Measurements from ENCODE around the gene TUBG1.

TUBG1 gene

GRCh38 chr17:42609182-42609813, at the start of gene TUBG1, which contains the start of gene RETREG3:
Gene TUBG1, plus strand, starts transcription at chr17:42609683. Its CDS starts 55 bp downstream, at chr17:42609738.
Gene RETREG3, minus strand, starts transcription at chr17:42609374. Its CDS starts 50 bp downstream, at chr17:42609324.
- peak; percentile 97 to 98 for DNase-seq (ENCODE audit: low read depth in 1 of 2, low spot score in 1 of 2)

DNA sequence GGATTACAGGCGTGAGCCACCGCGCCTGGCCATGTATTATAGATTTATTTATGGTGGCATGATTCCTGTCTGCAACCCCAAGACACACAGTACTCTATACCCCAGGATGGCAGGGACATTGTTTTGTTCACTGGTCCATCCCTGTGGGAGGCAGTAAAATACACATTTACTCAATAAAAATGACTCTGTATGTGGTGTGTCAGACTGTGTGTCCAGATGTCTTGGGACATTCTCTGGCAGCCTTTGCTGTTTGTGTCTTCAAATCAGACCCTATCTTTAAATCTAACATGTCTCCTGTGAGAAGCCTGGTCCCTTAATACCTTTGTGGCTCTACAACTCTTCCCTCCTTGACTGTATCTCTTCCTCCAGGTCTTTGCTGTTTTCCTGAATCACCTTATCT, 49.2 kb upstream of the TUBG1 start:
- DNase-seq (ENCODE audit: low read depth in 1 of 2, low spot score in 1 of 2) = no peak

GRCh38 chr17:42561897-42562387, 47.5 kb upstream of the TUBG1 start, which contains the start of gene COASY:
Gene COASY, plus strand, starts transcription at chr17:42562148. Its CDS starts 475 bp downstream, at chr17:42562623.
- DNase-seq (ENCODE audit: low read depth in 1 of 2, low spot score in 1 of 2) = peak; percentile 85 to 91

DNA sequence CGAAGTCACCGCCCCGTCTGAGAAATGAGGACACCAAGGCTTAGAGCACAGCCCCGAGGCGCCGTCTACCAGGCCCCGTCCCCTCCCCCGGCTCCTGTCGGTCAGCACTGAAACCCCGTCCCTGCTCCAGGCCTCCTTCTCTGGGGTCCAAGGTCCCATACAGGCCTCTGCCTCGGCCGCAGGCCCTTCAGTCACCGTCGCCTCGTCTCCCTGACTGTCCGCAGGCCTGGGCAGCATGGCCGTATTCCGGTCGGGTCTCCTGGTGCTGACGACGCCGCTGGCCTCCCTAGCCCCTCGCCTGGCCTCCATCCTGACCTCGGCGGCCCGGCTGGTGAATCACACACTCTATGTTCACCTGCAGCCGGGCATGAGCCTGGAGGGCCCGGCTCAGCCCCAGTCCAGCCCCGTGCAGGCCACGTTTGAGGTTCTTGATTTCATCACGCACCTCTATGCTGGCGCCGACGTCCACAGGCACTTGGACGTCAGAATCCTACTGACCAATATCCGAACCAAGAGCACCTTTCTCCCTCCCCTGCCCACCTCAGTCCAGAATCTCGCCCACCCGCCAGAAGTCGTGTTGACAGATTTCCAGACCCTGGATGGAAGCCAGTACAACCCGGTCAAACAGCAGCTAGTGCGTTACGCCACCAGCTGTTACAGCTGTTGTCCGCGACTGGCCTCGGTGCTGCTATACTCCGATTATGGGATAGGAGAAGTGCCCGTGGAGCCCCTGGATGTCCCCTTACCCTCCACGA, 46.9 kb upstream of the TUBG1 start:
- DNase-seq (ENCODE audit: low read depth in 1 of 2, low spot score in 1 of 2) = no peak

GRCh38 chr17:42563143-42563509, 46.4 kb upstream of the TUBG1 start:
- DNase-seq (ENCODE audit: low read depth in 1 of 2, low spot score in 1 of 2) = no peak

DNA sequence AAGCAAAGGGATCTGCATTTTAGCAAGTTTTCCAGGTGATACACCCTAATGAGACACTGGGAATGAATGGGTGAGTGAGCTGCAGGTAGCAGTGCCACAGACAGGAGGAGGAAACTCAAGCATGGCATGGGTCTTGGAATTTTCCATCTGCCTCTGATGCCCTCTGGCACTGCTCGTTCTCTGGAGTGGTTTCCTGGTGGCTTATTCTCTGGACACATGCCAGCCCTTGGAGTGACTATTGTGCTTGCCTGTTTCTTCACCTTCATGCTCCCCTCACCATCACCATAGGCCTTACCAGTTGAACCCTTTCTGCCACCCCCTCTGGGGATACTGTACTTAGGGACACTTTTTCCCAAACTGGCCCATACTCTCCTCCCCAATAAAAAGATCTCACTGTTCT, 45.9 kb upstream of the TUBG1 start:
- no peak for DNase-seq (ENCODE audit: low read depth in 1 of 2, low spot score in 1 of 2)

GRCh38 chr17:42563950-42564349, 45.5 kb upstream of the TUBG1 start:
- DNase-seq (ENCODE audit: low read depth in 1 of 2, low spot score in 1 of 2) = no peak

DNA sequence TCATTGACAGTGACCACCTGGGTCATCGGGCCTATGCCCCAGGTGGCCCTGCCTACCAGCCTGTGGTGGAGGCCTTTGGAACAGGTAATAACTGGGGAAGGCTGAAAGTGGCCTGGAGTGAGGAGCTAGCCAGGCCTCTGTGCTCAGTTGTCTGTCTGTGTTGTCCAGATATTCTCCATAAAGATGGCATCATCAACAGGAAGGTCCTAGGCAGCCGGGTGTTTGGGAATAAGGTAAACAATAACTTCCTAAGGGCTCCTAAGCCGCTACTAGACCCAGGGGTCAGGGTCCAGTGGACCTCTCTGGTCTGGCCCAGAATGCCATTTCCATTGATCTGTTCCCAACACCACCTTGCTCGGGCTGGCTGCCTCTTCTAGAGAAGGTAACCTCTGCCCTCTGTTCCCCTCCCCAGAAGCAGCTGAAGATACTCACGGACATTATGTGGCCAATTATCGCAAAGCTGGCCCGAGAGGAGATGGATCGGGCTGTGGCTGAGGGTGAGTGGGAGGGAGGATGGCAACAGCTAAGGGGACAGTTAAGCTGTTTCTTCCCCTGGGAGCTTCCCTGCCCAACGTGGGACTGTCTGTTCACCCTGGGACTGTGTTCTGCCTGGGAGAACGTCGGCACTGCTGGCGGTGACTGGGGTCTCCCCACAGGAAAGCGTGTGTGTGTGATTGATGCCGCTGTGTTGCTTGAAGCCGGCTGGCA, 44.5 kb upstream of the TUBG1 start:
- no peak for DNase-seq (ENCODE audit: low read depth in 1 of 2, low spot score in 1 of 2)

DNA sequence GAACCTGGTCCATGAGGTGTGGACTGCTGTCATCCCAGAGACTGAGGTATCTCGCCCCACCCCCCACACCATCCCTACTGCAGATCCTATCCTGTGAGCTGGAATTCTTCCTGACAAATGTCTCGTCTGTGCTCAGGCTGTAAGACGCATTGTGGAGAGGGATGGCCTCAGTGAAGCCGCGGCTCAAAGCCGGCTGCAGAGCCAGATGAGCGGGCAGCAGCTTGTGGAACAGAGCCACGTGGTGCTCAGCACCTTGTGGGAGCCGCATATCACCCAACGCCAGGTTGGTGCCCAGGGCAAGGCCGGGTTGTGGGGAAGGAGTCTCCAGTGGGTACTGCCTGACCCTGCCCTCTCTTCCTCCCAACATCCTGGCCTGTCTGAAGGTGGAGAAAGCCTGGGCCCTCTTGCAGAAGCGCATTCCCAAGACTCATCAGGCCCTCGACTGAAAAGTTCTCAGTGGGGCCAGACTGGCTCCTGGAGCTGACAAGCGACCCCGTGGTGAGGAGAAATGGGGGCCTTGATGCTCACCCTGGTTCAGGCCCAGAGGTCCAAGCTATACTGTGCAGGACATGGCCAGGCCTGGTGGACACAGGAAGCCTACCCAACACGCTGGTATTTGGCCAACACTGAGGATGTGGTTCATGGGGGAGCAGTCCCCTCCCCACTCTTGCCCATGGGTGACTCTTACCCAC, 43.8 kb upstream of the TUBG1 start:
- no peak for DNase-seq (ENCODE audit: low read depth in 1 of 2, low spot score in 1 of 2)

DNA sequence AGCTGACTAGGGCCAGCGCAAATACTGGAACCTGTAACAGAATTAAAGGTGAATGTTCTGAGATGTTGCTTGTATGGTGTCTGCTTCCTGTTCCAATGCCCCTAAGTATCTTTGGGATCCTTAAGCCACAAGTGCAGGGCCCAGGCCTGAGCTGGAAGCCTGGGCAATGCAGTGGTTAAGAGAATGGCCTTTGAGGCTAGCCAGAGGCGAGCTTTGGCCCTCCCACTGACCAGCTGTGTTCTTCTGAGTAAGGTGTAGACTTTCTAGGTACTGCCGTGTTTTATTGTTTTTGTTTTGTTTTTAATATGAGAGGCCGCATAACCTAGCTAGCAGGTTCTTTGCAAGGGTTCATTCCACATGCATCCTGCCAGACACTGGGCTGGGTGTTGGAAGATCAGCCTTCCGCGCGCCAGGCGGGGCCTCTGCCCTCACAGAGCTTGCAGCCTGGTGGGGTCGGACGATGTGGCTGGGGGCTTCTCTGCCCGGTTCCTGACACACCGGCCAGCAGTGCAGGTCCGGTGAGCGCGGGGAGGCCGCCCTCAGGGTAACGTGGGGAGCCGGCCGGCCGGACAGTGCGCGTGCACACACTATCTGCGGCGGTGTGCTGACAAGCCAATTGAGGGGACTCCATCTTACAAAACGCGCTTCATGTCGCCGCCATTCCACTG, 43.1 kb upstream of the TUBG1 start:
- DNase-seq (ENCODE audit: low read depth in 1 of 2, low spot score in 1 of 2) = no peak

- DNase-seq (ENCODE audit: low read depth in 1 of 2, low spot score in 1 of 2) = peak; percentile 78 to 86
Observed at GRCh38 chr17:42566883-42567573, 42.5 kb upstream of the TUBG1 start, which contains the start of gene MLX. Gene MLX, plus strand, starts transcription at chr17:42567100. Its CDS starts 25 bp downstream, at chr17:42567125.

DNA sequence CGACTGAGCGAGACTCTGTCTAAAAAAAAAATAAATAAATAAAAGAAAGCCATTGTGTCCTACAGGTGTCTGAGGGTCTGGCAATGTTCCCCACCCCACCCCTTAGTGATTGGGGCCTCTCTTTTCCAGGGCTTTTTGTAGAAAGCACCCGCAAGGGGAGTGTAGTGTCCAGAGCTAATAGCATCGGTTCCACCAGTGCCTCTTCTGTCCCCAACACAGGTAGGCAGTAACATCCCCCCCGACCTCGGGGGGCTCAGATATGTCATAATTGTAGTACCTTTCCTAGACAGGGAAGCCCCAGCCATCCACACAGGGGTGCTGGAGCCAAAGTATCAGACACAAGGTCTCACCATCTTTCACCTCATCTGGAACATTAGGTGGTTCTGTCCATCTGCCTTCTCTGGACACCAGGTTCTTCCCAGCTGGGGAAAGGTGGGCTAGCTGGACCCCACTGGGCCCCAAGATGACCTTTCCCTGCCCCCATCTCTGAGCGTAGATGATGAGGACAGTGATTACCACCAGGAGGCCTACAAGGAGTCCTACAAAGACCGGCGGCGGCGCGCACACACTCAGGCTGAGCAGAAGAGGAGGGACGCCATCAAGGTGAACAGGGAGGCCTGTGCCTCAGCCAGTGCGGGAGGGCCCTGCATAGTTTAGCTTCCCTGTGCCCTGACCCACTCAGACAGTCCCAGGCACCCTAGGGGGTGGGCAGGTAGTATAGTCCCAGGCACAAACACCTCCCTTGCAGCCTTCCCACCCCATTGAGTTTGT, 41.0 kb upstream of the TUBG1 start:
- DNase-seq (ENCODE audit: low read depth in 1 of 2, low spot score in 1 of 2) = no peak

DNA sequence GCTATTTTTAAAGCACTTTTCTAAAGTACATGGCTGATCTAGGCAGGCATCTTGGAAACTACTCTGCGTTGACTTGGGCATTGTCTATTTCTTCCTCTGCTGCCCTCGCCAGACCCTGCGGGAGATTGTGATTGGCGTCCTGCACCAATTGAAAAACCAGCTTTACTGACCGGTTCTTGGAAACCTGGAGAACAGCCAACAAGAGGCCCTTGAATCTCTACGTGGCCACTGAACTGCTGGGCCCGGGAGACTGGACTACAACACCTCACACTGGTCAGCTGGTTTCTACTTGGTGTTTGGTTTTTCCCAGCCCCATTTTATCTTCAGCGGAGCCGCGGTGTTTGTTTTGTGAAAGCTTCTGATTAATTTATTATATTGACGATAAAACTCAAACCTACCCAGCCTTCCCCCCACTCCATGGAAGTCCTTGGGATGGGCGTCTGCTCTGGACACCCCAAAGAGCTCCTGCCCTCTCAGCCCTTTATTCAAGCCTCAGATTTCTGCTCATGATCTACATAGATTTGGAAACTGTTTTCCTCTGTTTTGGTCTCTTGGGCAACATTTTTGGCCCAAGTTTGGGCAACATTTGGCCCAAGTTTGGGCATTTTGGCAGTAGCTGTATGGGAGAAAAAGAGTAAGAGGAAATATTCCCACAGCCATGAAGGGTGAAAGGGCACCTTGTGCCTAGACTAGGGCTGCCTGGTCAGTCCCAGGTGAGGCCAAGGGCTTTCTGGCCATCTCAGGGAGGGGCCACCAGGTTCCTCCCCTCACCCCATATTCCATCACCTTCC, 37.9 kb upstream of the TUBG1 start:
- DNase-seq (ENCODE audit: low read depth in 1 of 2, low spot score in 1 of 2) = no peak

- DNase-seq (ENCODE audit: low read depth in 1 of 2, low spot score in 1 of 2) = no peak
Observed at GRCh38 chr17:42573095-42573494, 36.4 kb upstream of the TUBG1 start.

DNA sequence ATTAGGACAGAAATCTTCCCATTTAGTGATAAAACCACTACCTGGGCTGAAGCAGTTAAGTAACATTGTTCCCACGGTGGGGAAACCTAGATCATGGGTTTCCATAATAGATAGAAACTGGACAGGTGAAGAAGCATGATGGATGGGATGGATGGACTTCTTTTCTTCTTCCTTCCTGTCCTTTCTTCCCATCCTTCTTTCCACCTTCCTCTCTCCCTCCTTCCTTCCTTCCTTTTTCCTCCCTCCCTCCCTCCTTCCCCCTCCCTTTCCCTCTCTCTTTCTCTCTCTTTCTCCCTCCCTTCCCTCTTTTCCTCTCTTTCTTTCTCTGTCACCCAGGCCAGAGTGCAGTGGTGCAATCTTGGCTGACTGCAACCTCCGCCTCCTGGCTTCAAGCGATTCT, 35.0 kb upstream of the TUBG1 start:
- DNase-seq (ENCODE audit: low read depth in 1 of 2, low spot score in 1 of 2) = no peak

- no peak for DNase-seq (ENCODE audit: low read depth in 1 of 2, low spot score in 1 of 2)
Observed at GRCh38 chr17:42577140-42577531, 32.3 kb upstream of the TUBG1 start.

- peak; percentile 77 to 94 for DNase-seq (ENCODE audit: low read depth in 1 of 2, low spot score in 1 of 2)
Observed at GRCh38 chr17:42577532-42578281, 31.8 kb upstream of the TUBG1 start, which contains the start of gene PSMC3IP. Gene PSMC3IP, minus strand, starts transcription at chr17:42577729. Its CDS starts 43 bp downstream, at chr17:42577686.

Data from activated CD4-positive, alpha-beta T cell treated with anti-CD3 and anti-CD28 coated beads, Interleukin-2, amount 50 U/mL, for 24 hours (primary cell).